Embryonic facial prominence (tissue), 1 donor: ENCODE results near the gene CRYGN.

ENCODE experiments used
- DNase-seq: peaks from one replicate; pipeline ENCODE4 v3.0.0-alpha.2; 2016; ENCODE audit errors: extremely low spot score

The CRYGN gene

DNA sequence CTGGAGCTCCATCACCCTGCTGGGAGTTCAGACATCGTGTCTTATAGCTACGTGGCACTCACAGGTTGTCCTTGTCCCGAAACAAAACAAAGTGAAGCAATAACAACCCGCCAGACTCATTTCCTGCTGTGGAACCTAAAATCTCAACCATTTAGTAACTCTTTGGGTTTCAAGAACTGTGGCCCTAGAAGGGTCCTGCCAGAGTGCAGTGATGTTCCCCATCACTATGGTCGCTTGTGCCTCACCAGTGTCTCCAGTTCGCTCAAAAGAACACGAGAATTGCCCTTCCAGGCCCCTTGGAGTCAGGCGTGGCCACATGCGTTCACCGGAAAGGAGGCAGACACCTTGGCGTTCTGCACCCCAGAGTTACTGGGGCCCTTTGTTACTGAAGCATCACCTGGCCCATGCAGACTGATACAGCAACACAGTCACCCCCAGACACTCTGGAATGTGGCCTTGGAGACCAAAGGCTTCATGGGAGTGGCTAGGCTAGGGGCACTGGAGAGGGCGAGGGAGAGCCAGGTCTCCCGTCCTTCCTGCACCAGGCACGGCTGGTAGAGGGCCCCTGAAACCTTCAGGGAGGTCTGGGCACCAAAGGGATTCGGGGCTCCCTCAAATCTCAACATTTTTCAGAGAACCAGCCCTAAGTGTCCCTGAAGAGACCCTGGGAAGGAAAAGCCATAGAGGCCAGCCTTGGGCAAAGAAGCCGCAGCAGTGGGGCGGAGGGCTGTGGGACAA lies 908 bp downstream of the CRYGN start:
- DNase-seq, result no peak

GRCh38 chr7:151437866-151438516 lies 1.9 kb downstream of the CRYGN start:
- no peak for DNase-seq

GRCh38 chr7:151437159-151437553 lies 2.8 kb downstream of the CRYGN start:
- DNase-seq, result no peak

GRCh38 chr7:151436446-151437158 lies 3.3 kb downstream of the CRYGN start:
- no peak for DNase-seq

DNA sequence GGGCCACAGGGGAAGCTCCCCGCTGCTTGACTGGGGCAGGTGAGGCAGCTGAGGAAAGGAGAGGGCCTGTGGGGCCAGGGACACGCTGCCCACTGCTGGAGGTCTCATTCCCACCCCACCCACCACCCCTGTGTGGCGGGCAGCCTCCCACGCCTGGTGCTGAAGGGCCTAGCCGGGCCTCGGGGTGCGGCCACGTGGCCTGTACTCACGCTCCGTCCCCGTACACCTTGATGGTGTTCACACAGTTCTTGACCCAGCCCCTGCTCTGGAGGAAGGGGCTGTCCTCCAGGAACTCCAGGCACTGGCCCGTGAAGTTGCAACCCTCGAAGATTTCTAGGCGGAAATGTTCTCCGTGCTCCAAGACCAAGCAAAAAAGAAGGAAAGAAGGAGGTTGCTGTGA lies 4.0 kb downstream of the CRYGN start:
- no peak for DNase-seq

DNA sequence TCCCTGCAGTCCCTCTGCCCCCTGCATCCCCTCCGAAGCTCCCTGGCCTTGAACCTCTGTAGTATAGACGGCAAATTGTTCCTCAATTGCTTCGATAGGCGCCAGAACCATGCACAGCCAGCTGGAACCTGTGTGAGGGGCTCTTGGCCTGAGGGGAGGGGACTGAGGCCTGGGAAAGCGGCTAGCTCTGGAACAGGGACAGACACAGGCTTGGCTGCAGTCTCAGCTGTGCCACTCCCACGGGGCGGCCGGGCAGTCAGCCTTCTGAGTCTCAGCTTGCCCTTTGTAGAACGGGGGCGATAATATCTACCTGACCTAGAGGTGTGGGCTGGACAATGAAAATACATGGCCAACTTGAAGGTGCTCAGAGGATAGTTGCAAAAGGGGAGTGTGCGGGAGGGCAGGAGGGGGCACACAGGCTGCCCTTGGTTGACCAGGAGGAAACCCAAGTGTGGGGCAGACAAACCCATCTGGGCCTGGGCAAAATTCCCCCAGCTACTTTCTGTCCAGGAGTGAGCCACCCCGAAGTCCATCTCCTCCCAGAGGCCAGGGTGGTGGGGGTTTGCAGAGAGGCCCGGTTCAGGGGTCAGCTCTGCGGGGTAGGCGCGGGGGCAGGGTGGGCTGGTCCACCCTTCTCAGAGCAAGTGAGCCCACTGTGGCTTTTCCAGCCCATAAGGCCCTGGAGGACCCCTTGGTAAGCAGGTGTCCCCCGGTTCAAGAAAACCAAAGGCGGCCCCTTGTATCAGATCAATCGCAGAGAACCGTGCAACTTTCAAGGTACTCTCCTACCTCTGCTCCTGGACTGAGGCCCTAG lies 4.6 kb downstream of the CRYGN start:
- no peak for DNase-seq

GRCh38 chr7:151434549-151434948 lies 5.4 kb downstream of the CRYGN start:
- DNase-seq, result no peak

- DNase-seq, result no peak
These were observed 6.1 kb downstream of the CRYGN start for GRCh38 chr7:151433721-151434400.

DNA sequence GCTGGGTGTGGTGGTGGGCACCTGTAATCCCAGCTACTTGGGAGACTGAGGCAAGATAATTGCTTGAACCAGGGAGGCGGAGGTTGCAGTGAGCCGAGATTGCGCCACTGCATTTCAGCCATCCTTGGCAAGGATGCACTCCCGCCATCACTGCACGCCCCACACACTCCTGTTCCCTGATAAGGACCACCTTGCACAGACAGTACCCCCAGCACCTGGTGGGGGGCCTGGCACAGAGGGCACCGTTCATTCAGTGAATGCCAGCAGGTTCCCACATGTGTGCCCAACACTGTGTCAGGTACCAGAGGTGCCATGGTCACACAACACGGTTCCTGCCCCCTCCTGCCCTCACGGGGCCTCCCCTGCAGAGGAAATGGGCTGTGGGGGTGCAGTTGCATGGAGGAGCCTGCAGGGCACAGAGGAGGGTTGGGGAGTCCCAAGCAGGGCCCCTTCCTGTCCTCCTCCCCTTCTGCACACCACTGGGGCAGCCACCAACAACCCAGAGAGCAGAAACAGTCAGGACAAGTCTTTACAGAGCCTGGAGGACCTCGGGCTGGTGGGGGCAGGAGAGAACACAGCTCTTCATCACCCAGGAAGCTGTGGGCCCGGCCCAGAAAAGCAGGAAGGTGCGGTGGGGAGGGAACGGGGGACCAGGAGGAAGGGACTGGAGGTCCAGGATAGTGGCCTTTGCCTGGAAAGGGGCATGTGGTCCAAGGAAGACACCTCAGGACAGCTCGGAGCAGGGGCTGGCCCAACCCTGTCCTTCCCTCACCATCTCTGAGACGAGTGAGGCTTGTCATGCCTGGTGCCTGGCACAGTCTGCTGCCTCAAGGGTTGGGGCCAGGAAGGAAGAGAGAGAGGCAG lies 7.1 kb downstream of the CRYGN start:
- DNase-seq, result no peak

GRCh38 chr7:151431768-151432311 lies 8.1 kb downstream of the CRYGN start:
- no peak for DNase-seq

DNA sequence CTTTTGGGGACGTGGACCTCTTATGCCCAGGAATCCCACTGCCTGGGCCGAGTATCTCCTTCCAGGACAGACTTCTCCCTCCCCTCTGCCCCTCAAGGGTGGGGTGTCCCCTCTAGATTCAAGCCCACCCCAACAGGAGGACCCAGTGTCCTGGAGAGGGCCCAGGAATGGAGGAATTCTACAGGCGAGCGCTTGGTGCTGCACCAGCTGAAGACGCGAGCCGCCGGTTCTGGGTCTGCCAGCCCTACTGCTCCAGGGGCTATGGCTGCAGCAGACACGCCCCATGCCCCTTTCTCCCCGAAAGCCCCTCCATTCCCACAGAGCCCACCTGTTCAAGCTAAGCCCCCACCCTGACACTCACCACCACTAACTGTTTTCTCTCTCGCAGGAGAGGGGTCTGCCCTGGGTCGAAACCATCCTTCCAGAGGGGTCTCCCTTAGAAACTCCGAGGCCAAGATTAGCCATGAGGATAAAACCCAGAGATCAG lies 8.6 kb downstream of the CRYGN start:
- DNase-seq, result no peak

DNA sequence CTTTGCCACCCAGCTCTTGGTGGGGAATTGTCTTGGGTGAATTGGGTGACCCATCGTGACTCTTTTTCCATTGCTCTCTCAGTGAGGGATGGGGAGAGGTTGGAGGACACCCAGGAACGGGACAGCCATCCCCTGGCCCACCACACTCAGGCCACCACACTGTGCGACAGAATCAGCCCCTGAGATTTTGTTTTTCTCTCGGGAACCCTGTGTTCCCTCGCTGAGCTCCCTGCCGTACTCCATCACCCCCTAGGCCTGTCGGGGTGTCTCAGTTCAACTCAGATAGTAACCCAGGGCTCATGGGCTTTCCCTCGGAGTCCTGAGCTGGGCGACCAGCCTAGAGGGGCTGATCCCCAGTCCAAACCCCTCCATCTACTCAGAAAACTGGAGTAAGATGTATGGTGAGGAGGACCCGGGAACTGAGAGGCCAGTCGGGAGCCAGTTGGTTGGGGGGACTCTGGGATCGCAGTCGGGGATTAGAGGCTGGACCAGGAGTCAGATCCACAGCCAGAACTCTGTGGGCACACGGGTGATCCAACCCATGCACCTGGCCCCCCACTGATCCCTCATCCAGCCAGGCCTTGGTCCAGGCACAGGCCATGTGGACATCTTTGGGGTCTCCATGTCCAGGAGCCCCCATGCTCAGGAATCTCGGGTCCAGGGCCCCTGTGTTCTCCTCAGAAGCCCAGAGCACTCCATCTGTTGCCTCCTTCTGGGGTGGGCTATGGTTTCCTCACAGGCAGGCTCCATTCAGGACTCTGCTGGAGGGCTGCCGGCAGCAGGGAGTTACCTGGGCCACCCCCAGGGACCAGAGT lies 9.3 kb downstream of the CRYGN start:
- no peak for DNase-seq

GRCh38 chr7:151429560-151430331 lies 10.2 kb downstream of the CRYGN start:
- DNase-seq, result no peak

DNA sequence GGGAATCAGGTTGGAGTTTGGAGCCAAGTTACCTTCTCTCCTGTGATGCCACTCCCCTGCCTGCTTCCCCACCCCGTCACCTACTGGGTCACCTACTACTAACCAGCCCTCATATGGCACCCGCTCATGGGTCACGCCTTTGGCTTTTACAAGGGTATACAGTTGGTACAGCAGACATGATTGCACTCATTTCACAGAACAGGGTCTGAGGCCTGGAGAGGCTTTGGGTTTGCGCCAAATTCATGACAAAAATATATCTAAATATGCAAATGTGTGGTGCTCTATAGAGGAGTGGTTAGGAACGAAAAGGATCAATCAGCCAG lies 10.7 kb downstream of the CRYGN start:
- no peak for DNase-seq

- DNase-seq, result no peak
These were observed 11.3 kb downstream of the CRYGN start for GRCh38 chr7:151428378-151429236.

DNA sequence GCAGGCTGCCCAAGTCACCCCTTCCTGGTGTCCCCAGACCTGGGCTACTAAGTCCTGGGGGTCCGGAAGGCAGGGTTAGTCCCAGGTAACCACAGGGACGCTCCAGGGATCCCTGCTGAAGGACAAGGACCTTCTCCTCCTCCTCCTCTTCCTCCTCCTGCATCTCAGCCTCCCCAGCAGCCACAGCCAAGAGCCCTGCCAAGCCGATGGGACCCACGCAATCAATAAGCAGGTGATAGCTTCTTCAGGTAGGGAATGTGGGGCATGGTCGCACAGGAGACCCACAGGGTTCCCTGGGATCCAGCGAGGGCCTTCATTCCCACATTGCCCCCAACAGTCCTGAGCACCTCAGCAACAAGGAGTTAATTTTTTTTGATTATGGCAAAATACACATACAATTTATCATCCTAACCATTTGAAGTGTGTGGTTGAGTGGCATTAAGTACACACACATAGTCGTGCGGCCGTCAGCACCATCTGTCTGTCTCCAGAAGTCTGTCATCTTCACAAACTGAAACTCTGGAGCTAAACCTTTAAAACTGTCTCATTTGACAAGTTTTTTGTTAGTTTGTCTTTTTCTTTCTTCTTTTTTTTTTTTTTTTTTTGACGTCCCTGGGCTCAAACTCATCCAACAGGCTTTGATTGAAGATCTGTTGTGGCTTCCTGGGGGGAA lies 12.1 kb downstream of the CRYGN start:
- DNase-seq, result no peak
